Neural progenitor cell (in vitro differentiated cells): ENCODE measurements around the gene TICAM1. TPM values are rescaled to one million over a fixed set of nuclear protein-coding genes. Genes with fewer than 3 reads are reported as not detected.
"Not testable (repeated sequence)": the region's sequence is repeated elsewhere in the genome, so short reads cannot be mapped to it uniquely, and the experiment has no call there.

ENCODE experiments used
- DNase-seq: peaks from one replicate; pipeline ENCODE4 v3.0.0-alpha.2; 2016; ENCODE audit warnings: low spot score
- H2AFZ ChIP-seq: fragments of 200-600 bp; sonication (generic); replicated peaks from 2 replicates; pipeline ENCODE4 v1.6.1; 2016; ENCODE audit warnings: antibody characterized with exemption
- H3F3A ChIP-seq: fragments of 200-600 bp; sonication (generic); 2 replicates; pipeline ENCODE4 v1.6.1; 2016; ENCODE audit warnings: antibody characterized with exemption, low read depth
- H3K27ac ChIP-seq: fragments of 200-600 bp; sonication (generic); 2 replicates; pipeline ENCODE4 v1.5.1; 2016; ENCODE audit warnings: mild to moderate bottlenecking
- H3K27me3 ChIP-seq: fragments of 200-600 bp; sonication (generic); 2 replicates; pipeline ENCODE4 v1.6.1; 2016; ENCODE audit warnings: mild to moderate bottlenecking, moderate library complexity
- H3K36me3 ChIP-seq: fragments of 200-600 bp; sonication (generic); 2 replicates; pipeline ENCODE4 v1.5.1; 2016
- H3K4me1 ChIP-seq: fragments of 200-600 bp; sonication (generic); 2 replicates; pipeline ENCODE4 v1.6.1; 2016; ENCODE audit warnings: mixed run types
- H3K4me2 ChIP-seq: fragments of 200-600 bp; sonication (generic); 2 replicates; pipeline ENCODE4 v1.6.1; 2016
- H3K4me3 ChIP-seq: fragments of 200-600 bp; sonication (generic); 2 replicates; pipeline ENCODE4 v1.5.1; 2016
- H3K79me2 ChIP-seq: fragments of 200-600 bp; sonication (generic); 2 replicates; pipeline ENCODE4 v1.6.1; 2016; ENCODE audit warnings: low read depth
- H3K9ac ChIP-seq: fragments of 200-600 bp; sonication (generic); 2 replicates; pipeline ENCODE4 v1.6.1; 2016
- H3K9me3 ChIP-seq: fragments of 200-600 bp; sonication (generic); 2 replicates; pipeline ENCODE4 v1.5.1; 2016; ENCODE audit warnings: low read depth
- H4K20me1 ChIP-seq: fragments of 200-600 bp; sonication (generic); 2 replicates; pipeline ENCODE4 v1.6.1; 2016; ENCODE audit warnings: low read depth
- H3K27ac Mint-ChIP-seq: 3 replicates; pipeline ENCODE4 v1.8.0; 2021; ENCODE audit warnings: mixed read lengths
- H3K27me3 Mint-ChIP-seq: 2 replicates; pipeline ENCODE4 v1.8.0; 2022; ENCODE audit warnings: low read depth, mild to moderate bottlenecking, inconsistent platforms, moderate library complexity, mixed read lengths; ENCODE audit not compliant: insufficient read depth
- H3K36me3 Mint-ChIP-seq: 3 replicates; pipeline ENCODE4 v1.8.0; 2021; ENCODE audit warnings: mixed read lengths
- H3K4me1 Mint-ChIP-seq: 3 replicates; pipeline ENCODE4 v1.8.0; 2021; ENCODE audit warnings: mixed read lengths
- H3K4me3 Mint-ChIP-seq: 3 replicates; pipeline ENCODE4 v1.8.0; 2021; ENCODE audit warnings: mild to moderate bottlenecking, moderate library complexity, mixed read lengths
- H3K9me3 Mint-ChIP-seq: 3 replicates; pipeline ENCODE4 v1.8.0; 2020; ENCODE audit warnings: mixed read lengths
- EZH2 ChIP-seq: fragments of 200-600 bp; sonication (generic); IDR thresholded peaks from 2 replicates; pipeline ENCODE4 v1.6.1; 2017; ENCODE audit warnings: antibody characterized with exemption, mild to moderate bottlenecking, moderate library complexity
- EZH2phosphoT487 ChIP-seq: fragments of 200-600 bp; sonication (generic); IDR thresholded peaks from 2 replicates; pipeline ENCODE4 v1.6.1; 2017; ENCODE audit warnings: antibody characterized with exemption
- total RNA-seq: library from RNA; depleted of rRNA; stranded (reverse); fragments of >200 nt; gene quantifications from 2 replicates; pipeline ENCODE4 v1.2.3, GENCODE V29; 2015; ENCODE audit warnings: low replicate concordance
- TF ChIP-seq, protein P1 (sequence below): fragments of 200-600 bp; sonication (generic); IDR thresholded peaks from 2 replicates; pipeline ENCODE4 v1.5.1; 2017; ENCODE audit warnings: antibody characterized with exemption, mild to moderate bottlenecking

TICAM1 gene
- total RNA-seq, 1 donor from 2014 or later = not detected

DNA sequence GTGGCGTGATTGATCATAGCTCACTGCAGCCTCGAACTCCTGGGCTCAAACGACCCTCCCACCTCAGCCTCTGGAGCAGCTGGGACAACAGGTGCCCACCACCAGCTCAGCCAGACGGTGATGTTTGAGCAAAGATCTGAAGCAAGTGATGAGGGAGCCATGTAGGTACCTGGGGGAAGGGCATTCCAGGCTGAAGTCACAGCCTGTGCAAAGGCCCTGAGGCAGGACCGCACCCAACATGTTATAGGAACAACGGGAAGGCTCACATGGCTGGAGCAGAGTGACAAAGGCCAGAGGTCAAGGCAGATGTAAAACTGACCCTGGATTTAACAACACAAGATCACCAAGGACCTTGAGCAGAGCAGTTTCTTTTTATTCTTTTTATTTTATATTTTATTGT lies 25.1 kb downstream of the TICAM1 start:
- H3K9me3 ChIP-seq = no peaks in the 10 kb centered on the region
- Mint-ChIP-seq H3K27me3 (peaks cover 5% of the 10 kb centered on the region), H3K4me1 (peaks cover 5% of the 10 kb centered on the region), H3K4me3 (no peak overlapping the region), H3K9me3 (no peaks in the 10 kb centered on the region), H3K36me3 (no peaks in the 10 kb centered on the region), H3K27ac (no peak overlapping the region)
- TF ChIP-seq EZH2 (no peak), EZH2phosphoT487 (no peak)
- TF ChIP-seq, protein P1, sequence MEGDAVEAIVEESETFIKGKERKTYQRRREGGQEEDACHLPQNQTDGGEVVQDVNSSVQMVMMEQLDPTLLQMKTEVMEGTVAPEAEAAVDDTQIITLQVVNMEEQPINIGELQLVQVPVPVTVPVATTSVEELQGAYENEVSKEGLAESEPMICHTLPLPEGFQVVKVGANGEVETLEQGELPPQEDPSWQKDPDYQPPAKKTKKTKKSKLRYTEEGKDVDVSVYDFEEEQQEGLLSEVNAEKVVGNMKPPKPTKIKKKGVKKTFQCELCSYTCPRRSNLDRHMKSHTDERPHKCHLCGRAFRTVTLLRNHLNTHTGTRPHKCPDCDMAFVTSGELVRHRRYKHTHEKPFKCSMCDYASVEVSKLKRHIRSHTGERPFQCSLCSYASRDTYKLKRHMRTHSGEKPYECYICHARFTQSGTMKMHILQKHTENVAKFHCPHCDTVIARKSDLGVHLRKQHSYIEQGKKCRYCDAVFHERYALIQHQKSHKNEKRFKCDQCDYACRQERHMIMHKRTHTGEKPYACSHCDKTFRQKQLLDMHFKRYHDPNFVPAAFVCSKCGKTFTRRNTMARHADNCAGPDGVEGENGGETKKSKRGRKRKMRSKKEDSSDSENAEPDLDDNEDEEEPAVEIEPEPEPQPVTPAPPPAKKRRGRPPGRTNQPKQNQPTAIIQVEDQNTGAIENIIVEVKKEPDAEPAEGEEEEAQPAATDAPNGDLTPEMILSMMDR = no peak
- no peak for DNase-seq
- no peaks in the 10 kb centered on the region for H3K79me2 ChIP-seq
- no peaks in the 10 kb centered on the region for H3F3A ChIP-seq
- no peak overlapping the region for H2AFZ ChIP-seq
- no peaks in the 10 kb centered on the region for H3K4me1 ChIP-seq
- no peak overlapping the region for H3K9ac ChIP-seq
- H3K4me3 ChIP-seq = no peak overlapping the region
- no peak overlapping the region for H3K27ac ChIP-seq
- no peaks in the 10 kb centered on the region for H3K36me3 ChIP-seq
- no peaks in the 10 kb centered on the region for H4K20me1 ChIP-seq
- H3K27me3 ChIP-seq = no peaks in the 10 kb centered on the region
- H3K4me2 ChIP-seq = no peak overlapping the region

DNA sequence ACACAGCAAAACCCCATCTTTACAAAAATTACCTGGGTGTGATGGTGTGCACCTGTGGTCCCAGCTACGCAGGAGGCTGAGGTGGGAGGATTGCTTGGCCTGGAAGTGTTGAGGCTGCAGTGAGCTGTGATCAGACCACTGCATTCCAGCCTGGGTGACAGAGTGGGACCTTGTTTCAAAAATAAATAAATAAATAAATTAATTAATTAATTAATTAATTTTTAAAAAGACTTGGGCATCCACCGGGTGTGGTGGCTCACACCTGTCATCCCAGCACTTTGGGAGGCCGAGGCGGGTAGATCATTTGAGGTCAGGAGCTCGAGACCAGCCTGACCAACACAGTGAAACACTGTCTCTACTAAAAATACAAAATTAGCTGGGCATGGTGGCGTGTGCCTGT lies 26.4 kb downstream of the TICAM1 start:
- H3K9me3 Mint-ChIP-seq, H3K4me3 ChIP-seq, H3K79me2 ChIP-seq, H3K27ac ChIP-seq, H3F3A ChIP-seq, H3K9ac ChIP-seq, H3K4me3 Mint-ChIP-seq, H3K4me1 Mint-ChIP-seq, DNase-seq, H3K27me3 ChIP-seq, H3K4me1 ChIP-seq, H3K27ac Mint-ChIP-seq, H3K36me3 Mint-ChIP-seq, H4K20me1 ChIP-seq, H3K9me3 ChIP-seq, H3K36me3 ChIP-seq, H3K27me3 Mint-ChIP-seq, H2AFZ ChIP-seq, H3K4me2 ChIP-seq: not testable (repeated sequence)

DNA sequence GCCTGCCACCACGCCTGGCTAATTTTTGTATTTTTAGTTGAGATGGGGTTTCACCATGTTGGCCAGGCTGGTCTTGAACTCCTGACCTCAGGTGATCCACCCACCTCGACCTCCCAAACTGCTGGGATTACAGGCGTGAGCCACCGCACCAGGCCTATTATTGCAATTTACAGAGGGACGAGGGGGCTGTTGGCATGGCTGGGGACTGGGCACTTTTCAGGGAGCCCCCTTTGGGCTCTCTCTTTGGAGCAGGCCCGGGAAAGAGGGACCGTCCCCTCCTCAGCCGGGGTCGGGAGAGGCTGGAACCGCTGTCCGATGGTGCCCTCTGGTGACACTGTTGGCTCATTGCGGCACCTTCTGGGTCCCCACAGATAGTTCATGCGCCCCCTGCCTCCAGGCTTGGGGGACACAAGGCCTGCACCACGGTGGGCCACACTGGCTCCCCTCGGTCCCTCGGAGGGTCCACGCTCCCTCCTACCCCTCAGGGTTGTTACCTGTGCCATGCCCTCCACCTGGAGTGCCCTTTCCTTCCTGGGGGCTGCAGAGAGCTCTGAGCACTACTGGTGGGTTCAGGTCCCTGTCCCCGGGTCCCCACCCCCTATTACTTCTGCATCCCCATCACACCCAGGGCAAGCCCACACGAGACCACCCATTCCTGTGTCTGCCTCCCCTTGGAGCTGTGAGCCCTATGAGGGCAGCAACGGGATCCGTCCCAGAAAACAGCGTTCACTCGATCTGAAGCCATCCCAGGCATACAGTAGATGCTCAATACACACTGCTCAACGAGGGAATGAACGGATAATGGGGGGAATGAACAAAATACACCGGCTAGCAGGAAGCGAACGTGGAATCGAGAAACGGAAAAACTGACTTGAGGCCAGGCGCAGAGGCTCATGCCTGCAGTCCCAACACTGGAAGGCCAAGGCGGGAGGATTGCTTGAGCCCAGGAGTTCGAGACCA lies 27.5 kb downstream of the TICAM1 start:
- Histone ChIP-seq H3K4me3 (no peak overlapping the region), H3K9me3 (no peaks in the 10 kb centered on the region), H3K9ac (no peak overlapping the region), H3K79me2 (no peaks in the 10 kb centered on the region), H3K4me2 (no peak overlapping the region), H2AFZ (no peak overlapping the region), H4K20me1 (no peaks in the 10 kb centered on the region), H3F3A (no peaks in the 10 kb centered on the region), H3K4me1 (no peaks in the 10 kb centered on the region), H3K36me3 (no peaks in the 10 kb centered on the region), H3K27ac (no peak overlapping the region), H3K27me3 (no peaks in the 10 kb centered on the region)
- Mint-ChIP-seq H3K4me3 (no peak overlapping the region), H3K27me3 (peaks cover 5% of the 10 kb centered on the region), H3K36me3 (peaks cover 2% of the 10 kb centered on the region), H3K4me1 (no peaks in the 10 kb centered on the region), H3K27ac (peak overlapping the region; percentile 16), H3K9me3 (no peaks in the 10 kb centered on the region)
- peak; percentile 93 for DNase-seq
- TF ChIP-seq, protein P1 = peak; percentile 91
- TF ChIP-seq EZH2phosphoT487 = no peak

DNA sequence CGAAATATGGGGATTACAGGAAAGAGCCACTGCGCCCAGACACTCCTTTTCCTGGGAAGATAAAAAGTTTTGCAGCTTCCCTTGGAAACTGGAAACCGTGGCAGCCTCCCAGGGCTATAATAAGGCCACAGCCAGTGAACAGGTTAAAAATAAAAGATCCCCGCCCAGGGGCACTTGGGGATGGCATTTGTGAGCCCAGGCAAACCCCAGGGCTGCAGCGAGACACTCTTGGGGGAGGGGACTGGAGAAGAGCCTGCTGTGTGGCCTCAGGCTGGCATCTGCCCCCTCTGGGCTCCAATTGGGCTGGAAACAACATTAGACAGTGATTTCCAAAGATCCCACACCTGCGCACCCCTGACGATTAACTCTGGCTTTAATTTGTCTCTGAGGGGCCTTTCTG lies 28.8 kb downstream of the TICAM1 start:
- Mint-ChIP-seq H3K36me3 (peaks cover 6% of the 10 kb centered on the region), H3K9me3 (no peaks in the 10 kb centered on the region), H3K27ac (no peak overlapping the region), H3K4me1 (no peaks in the 10 kb centered on the region), H3K4me3 (no peak overlapping the region), H3K27me3 (peaks cover 4% of the 10 kb centered on the region)
- H3K27ac ChIP-seq = no peak overlapping the region
- H3F3A ChIP-seq = no peaks in the 10 kb centered on the region
- no peaks in the 10 kb centered on the region for H3K9me3 ChIP-seq
- no peak overlapping the region for H3K4me2 ChIP-seq
- H3K36me3 ChIP-seq = no peaks in the 10 kb centered on the region
- TF ChIP-seq EZH2phosphoT487 (no peak), EZH2 (no peak)
- TF ChIP-seq, protein P1 = no peak
- no peaks in the 10 kb centered on the region for H4K20me1 ChIP-seq
- H2AFZ ChIP-seq = no peak overlapping the region
- H3K79me2 ChIP-seq = no peaks in the 10 kb centered on the region
- no peak overlapping the region for H3K4me3 ChIP-seq
- H3K4me1 ChIP-seq = no peaks in the 10 kb centered on the region
- no peak overlapping the region for H3K9ac ChIP-seq
- no peak for DNase-seq
- H3K27me3 ChIP-seq = no peaks in the 10 kb centered on the region
